A549 (cell line): ENCODE results near the gene HEG1.

Experiments used
- CTCF ChIP-seq: fragments of >200 bp; sonication (Bioruptor Twin); formaldehyde crosslinking; IDR thresholded peaks from 3 replicates; pipeline ENCODE4 v1.5.1; 2016
- REST ChIP-seq: fragments of 200-600 bp; sonication (generic); IDR thresholded peaks from 2 replicates; pipeline ENCODE4 v1.6.1; 2016; ENCODE audit warnings: antibody characterized with exemption, mild to moderate bottlenecking, moderate library complexity
- USF2 ChIP-seq: fragments of 450-650 bp; IDR thresholded peaks from 2 replicates; pipeline ENCODE4 v1.6.1; 2014; ENCODE audit warnings: antibody characterized with exemption

GRCh38 chr3:124973290-124973689 is 82.5 kb downstream of the HEG1 start:
- TF ChIP-seq CTCF (no peak), USF2 (no peak), REST (no peak)
